HG03039 (cell line): ENCODE results near the gene ITGB5.

Experiments used
- ATAC-seq: cut with Tn5 transposase; IDR thresholded peaks from one replicate; pipeline ENCODE4 v1.9.1; 2021; ENCODE audit warnings: mild to moderate bottlenecking, moderate library complexity; ENCODE audit not compliant: unreplicated experiment

Gene ITGB5

DNA sequence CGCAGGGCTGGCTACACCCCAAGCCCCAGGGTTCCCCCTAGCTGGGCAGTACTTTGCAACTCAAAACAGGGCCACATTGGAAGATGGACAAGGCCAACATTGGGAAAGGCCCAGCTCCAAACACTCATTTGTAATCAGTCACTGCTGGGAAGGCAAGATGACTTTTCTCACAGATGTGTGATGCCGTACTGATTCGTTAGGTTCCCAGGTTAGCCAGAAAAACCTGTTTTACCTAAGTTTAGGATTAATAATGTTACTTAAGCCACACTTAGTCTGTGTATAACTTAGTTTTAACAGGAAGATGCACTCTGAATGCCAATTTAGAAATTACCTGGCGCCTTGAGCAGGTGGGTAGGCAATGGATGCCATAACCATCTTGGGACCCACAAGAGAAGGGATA, 71.0 kb downstream of the ITGB5 start:
- no peak for ATAC-seq

DNA sequence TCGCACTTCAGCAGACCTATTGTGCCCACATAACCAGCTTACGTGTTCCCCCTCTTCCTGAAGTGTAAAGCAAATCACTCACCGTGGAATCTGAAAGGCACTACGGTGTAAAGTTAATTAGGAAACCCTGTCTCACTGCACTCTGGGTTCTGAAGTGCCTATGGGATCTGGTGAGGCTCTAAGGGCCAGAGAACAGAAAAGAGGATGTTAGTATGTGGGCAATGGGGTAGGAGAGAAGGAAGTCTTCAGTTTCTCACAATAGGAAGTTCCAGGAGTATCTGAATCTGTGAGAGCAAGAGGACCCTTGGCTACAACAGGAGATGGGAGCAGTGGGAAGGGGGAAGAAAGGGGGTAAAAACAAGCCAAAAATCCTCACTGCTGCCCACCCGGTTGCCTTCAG, 71.4 kb downstream of the ITGB5 start:
- no peak for ATAC-seq

DNA sequence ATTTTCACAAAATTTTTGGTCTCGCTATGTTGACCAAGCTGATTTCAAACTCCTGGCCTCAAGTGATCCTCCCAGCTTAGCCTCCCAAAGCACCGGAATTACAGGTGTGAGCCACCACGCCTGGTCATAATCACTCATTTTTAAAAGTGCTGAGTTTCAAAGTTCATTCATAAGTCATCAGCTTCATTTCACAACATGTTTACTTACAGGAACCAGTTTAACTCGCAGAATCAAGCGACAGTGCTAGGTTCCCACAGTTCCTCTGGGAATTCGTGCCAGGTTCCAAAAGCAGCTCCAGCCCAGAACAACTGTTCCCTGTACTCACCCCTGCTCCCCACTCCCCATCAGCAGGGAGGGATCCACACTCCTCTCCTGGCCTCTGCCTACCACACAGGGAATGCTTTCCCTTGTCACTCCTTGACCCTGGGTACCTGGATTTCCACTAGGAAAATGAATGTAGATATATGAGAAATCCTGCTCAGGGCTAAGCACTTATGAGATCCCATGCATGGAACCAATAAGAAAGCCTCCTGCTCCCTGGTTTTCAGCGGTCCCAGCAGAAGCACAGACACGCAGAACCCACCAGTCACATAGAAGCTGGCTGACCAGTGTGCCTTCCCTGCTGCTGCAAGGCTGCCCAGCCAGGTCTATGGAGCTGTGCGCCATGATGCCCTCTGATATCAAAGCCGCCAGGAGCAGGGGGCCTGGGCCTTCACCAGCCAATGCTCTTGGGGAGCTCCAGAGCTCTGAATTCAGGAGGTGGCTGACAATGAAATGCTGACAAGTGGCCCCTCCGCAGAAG, 72.3 kb downstream of the ITGB5 start:
- no peak for ATAC-seq

DNA sequence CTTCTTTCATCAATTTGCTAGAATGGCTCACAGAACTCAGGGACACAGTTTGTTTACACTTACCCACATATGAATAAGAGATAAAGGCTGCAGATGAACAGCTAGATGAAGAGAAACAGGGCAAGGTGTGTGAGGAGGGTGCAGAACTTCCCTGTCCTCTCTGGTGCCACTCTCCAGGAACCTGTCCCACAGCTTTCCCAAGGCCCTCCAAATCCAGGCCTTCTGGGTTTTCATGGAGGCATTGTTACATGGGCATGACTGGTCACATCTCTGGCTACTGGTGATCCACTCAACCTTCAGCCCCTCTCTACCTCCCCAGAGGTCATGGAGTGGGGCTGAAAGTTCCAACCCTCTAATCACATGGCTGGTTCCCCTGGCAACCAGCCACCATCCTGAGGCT, 73.6 kb downstream of the ITGB5 start:
- ATAC-seq: no peak

DNA sequence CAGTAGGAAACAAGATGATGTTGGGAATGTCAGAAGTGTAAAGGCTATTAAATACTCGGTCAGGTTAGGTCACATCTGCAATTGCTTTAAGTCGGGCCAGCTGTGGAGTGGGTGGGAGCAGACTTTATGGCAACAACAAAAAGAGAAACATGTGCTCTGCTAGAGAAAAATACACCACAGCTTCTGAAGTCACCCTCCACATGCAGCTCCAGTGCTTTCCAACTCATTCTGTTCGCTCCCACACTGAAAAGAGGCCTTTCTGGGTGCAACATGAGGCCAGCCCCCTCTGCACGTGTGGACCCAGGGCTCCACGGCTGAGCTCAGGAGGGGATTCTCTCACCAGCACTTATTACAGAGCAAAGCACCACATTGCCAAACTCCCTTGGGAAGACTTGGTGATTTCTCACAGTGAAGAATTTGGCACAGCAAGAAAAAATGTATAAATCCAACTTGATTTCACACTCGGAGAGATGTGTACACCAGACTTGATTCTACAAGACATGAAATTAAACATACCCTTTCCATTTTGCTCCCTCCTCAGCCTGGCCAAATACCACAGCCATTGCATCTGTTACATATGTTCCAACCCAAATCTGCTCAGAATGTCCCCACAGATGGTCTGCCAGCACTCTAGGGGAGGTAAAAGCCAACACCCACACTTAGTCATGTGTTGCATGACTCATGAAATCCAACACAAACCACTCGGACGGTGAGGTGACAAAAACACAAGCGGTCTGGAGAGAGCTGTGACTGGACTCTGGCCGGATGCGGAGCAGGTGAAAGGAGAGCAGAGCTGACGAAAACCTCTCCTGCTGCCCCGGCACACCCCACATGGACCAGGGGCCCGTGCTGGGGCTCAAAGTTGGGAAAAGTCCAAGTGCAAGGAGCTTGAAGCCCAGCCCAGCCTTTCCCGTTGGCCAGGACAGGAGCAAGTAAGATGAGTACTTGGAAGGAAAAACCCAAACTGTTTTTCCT, 74.6 kb downstream of the ITGB5 start:
- ATAC-seq: no peak

DNA sequence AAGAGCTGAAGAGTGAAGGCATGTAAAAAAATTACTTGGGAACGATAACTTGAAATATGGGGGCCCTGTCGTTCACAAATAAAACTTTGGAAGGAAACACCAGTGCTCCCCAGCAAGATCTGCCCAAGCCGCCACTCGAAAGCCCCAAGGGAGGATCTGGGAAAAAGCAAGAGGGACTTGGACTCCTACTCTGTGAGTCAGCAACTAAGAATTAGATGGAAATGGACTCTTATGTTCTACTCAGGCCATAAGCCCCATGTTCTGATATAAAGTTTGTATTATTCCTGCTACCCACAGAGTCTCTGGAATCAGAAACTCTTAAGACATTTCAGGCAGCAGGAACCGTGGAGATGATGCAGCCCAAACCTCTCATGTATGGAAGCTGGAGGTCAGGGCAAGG, 75.7 kb downstream of the ITGB5 start:
- ATAC-seq: no peak

DNA sequence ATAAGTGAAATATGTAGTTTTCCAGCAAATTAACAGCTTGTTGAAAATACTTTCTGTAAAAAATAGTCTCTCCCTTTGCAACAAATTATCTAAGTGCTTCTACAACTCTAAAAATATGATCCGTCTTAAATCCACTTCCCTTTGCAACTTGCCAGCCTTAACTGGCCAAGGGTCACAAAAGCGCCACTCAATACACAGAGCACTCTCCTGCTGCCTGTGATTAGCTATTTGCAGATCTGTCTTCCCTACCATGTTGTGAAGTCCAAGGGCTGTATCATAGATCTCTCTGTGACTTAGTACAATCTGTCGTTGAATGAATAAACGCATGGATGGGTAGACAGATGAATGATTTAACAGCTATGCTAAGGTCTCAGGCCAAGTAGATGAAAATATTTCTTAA, 76.2 kb downstream of the ITGB5 start:
- ATAC-seq: no peak

DNA sequence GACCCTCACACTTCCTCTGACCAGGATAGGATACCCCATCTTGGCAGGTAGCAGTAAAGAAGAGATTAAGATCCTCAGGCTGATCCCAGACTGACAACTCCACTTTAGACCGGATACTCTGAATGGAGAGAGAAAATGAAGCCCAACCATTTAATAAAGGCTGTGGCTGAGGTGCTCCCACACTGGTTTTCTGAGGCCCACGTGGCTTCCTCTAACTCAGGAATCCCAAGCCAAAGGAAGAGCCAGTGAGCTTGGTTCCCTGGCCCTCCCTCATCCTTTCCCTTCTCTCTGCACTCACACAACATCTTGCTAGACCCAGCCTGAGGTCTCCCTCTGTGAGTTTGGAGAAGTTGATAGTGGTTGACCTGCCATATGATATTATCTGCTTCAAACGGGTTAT, 78.1 kb downstream of the ITGB5 start:
- no peak for ATAC-seq

DNA sequence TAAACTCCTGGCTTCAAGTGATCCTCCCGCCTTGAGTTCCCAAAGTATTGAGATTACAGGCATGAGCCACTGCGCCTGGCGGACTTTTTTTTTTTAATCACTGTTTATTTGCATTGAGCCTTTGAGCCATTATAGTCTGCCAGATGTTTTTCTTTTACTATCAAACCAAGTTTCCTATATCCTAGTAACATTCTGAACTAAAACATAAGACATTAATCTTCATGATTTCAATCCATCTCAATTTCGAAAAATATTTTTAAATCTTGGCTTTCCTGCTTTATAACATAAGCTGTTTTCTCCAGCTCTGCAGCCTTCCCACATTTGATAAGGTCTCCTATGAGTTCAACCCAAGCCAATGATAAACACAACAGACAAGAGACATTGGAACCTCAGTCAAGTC, 81.5 kb downstream of the ITGB5 start:
- ATAC-seq: no peak

DNA sequence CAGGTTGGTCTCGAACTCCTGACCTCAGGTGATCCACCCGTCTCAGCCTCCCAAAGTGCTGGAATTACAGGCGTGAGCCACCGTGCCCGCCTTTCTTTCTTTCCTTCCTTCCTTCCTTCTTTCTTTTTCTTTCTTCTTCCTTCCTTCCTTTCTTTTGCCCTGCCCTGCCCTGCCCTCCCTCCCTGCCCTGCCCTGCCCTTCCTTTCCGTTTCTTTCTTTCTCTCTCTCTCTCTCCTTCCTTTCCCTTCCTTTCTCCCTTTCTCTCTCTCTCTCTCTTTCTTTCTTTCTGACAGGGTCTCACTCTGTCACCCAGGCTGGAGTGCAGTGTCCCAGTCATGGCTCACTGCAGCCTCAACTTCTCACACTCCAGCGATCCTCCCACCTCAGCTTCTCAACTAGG, 82.3 kb downstream of the ITGB5 start:
- ATAC-seq: no peak

DNA sequence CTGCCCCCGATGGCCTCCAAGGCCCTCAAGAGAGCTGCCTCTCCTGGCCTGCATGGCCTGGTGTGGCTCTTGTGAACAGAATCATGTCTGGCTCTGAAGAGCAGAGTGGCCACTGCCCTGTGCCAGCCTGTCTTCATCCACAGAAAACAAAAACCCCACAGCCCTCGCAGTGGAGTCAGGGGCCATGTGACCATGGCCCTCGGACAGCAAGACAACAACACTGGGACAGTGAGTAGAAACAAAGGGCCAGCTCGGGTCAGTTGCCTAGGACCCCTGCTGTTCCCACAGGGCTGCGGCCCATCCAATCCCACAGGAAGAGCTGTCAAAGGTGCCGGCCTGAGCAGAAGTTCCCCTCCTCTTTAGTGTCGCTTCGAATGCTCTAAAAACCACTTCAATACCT, 84.5 kb downstream of the ITGB5 start:
- ATAC-seq: no peak

DNA sequence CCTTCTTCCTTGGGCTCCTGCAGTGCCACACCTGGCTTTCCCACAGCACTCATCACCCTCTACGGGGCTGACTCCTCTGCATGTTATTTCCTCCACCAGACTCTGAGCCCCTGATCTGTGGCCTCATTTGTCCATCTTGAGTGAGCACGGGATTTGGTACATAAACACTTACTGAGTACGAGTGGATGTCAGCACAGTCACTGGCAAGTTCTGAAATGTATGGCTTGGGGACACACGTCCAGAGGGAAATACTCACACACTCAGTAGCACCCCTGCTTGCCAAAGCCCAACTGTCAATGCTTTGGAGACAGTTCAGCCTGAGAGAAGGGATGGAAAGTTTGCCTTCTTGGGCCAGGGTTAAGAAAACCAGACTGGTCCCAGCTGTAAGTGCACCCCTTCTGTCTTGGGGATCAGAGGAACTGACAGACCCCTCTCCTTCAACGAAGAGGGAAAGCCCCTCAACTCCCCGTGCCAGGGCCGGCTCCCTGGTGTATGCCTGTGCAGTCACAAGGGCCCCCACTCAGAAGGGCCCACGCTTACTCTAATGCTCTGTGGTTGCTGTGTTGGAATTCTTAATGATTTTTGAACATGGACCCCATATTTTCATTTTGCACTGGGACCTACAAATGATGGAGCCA, 85.0 kb downstream of the ITGB5 start:
- ATAC-seq: no peak

DNA sequence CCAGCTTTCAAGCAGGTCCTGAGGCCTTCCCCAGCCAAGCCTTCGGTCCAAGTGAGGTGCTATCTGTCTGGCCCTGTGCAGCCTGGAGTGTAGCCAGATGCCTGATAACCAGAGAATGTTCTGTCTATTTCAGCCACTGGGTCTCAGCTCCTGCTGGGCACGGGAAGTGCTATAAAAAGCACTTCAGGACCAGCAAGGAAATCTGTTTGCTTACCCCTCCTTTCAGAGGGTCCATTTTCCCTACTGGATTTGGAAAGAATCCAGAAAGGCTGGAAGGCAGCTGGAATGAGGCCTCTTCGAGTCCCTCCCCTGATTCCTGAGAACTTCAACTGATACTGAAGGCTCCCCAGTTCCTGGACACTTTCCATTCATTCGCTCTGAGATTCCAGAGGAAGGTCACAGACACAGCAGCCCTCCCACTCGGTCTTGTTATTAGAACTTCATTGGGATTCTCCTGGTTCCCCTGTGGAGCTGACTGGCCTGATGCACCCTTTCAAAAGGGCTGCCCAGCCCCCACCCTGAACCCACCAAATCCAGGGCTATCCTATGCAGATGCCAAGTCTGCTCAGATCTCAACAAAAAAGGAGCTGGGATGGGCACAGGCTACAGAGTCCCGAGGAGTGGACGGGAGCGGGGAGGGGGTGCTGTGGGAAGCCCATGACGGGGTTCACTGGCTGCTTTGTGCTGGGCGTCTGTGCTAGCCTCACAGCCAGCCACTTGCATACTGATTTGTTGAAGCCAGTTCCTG, 86.5 kb downstream of the ITGB5 start:
- no peak for ATAC-seq

DNA sequence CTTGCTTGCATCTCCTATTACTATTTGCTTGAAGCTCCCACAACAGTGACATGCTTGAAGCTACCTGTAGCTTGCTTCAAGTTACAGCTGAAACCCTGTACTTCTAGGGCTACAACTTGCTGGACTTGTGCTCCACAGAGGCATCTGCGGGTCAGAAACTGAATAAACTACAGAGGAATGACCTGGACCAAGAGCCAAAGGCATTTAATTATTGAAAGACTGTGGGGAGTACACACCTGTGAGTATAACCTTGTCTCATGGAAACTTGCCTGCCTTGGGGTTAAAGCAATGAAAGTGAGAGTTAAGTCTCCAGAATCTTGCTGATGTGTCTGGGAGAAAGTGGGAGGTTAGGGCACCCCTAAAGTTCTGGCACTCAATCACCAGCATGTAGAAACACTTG, 87.1 kb downstream of the ITGB5 start:
- ATAC-seq: no peak

DNA sequence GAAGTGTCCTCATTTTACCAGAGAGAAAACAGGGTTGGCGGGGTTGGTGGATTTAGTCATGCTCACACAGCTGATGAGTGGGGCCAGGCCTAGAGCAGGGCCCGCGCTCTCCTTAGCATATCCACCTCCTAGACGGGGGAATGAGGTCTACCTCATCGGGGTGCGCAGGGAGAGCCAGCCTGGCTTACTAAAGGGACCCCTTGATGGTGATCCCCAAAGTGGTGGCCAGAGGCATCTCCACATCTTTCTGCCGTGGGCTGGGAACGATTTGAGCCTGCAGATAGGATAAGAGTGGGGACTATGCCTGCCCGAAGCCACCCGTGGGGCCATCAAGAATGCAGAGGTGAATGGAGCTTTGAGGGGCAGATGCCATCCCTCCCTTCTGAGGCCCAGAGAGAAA, 87.5 kb downstream of the ITGB5 start:
- ATAC-seq: no peak

DNA sequence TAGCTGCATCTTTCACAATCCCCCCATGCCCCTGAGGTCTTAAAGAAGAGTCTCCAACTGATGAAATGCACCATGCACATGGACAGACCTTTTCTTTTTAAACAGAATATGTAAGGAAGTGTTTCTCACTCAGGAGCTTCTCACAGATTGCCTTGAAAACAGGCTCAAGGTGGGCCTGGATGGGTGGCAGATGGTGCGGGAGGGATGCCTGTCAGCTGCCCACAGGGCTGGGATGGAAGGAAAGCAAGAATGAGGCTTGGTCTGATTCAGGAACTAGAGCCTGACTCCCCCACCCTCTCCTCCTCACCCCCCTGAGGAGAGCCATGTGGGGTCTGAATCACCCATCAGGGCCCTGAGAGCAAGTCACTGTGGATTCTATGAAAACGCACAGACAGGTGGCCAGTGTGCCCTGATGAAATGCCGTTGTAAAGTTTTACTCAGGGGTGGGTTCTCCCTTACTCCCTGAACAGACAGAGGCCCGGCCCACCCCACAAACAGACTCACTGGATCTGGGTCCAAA, 89.7 kb downstream of the ITGB5 start:
- ATAC-seq: no peak

DNA sequence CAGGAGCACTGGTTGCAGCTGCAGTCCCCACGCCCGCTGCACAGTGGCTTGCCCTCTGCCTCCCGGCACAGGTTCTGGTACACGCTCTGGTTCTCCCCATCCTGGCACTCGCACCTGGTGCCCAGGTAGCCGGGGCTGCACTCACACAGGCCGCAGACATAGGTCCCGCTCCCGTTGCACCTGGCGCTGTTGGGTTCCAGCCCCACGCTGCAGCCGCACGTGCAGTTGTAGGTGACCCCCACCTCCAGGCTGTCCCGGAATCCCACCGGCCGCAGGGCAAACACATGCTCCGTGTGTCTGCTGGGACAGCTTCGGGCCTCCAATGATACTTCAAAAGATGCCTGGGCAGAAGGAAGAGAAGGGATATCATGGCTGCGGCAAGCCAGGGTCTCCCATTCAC, 90.7 kb downstream of the ITGB5 start:
- ATAC-seq: no peak

DNA sequence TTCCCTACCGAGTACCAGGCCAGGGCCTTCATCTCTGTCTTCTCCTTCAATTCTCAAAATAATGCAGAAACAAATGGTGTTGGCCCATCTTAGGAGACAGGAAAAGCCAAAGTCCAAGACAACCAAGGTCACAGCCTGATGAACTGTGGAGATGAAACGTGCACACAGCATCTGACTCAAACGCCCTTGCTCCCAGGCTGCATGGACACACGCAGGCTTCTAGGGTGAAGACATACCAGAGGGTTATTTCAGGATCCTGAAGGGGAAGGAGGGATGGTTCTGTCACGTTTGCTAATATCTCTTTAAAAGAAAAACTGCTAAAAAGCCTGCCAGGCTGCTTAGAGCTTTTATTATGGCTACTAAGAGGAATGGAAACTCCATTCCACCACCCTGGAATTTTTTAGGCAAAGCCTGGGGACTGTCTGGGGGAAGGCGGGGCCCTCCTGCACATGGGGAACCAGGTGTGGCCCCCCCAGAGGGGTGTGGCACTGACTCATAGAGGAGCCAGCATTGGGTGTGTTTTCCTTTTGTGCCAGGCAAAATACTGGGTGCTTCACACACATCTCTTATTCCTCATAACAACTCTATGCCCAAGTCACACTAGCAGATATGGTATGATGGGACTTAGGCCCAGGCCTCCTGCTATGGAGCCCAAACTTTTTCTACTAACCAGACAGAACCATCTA, 94.0 kb downstream of the ITGB5 start:
- no peak for ATAC-seq

DNA sequence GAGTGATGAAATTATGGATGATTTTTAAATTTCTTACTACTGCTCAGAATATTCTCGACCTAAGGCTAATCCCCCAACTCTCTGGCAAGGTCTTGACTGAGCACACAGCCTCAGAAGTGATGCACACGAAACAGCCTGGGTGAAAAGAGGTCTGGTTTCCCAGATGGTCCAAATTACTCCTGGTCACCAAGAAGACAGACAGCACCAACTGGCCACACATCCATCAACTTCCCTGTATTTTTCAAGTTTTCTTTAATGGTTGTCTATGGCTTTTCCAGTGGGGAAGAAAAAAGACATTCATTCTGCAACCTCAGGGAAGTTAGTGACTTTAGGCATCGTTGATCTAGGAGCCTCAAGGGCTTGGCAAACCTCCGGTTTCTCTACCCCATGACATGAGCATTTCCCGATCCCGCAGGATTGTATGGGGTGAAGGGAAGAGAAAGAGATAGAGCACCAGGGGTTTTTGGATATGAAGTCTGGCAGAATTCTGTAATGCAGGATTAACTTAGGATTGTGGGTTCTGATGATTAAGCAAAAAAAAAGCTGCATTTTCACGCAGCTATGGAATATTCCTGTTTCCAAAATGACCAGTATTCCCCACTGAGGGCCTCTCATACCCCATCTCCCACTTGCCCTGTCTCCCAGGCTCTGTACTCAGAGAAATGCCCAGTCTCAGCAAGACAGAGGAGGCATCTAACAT, 94.7 kb downstream of the ITGB5 start:
- no peak for ATAC-seq
